ENCODE data around the gene SLC38A1.
"Not testable (repeated sequence)": the region's sequence is repeated elsewhere in the genome, so short reads cannot be mapped to it uniquely, and the experiment has no call there.

DNA sequence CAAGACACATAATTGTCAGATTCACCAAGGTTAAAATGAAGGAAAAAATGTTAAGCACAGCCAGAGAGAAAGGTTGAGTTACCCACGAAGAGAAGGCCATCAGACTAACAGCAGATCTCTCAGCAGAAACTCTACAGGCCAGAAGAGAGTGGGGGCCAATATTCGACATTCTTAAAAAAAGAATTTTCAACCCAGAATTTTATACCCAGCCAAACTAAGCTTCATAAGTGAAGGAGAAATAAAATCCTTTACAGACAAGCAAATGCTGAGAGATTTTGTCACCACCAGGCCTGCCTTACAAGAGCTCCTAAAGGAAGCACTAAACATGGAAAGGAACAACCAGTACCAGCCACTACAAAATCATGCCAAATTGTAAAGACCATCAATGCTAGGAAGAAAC, 16.3 kb upstream of the SLC38A1 start:
- TF ChIP-seq, protein P1, sequence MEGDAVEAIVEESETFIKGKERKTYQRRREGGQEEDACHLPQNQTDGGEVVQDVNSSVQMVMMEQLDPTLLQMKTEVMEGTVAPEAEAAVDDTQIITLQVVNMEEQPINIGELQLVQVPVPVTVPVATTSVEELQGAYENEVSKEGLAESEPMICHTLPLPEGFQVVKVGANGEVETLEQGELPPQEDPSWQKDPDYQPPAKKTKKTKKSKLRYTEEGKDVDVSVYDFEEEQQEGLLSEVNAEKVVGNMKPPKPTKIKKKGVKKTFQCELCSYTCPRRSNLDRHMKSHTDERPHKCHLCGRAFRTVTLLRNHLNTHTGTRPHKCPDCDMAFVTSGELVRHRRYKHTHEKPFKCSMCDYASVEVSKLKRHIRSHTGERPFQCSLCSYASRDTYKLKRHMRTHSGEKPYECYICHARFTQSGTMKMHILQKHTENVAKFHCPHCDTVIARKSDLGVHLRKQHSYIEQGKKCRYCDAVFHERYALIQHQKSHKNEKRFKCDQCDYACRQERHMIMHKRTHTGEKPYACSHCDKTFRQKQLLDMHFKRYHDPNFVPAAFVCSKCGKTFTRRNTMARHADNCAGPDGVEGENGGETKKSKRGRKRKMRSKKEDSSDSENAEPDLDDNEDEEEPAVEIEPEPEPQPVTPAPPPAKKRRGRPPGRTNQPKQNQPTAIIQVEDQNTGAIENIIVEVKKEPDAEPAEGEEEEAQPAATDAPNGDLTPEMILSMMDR (conservative IDR thresholded peaks at IDR 0.05; ENCODE audit: low read length): not testable (repeated sequence)
- TF ChIP-seq EZH2phosphoT487 (IDR thresholded peaks at IDR 0.05; ENCODE audit: borderline replicate concordance, low read depth, low read length): not testable (repeated sequence)

Data from OCI-LY7 (cell line).